Activated CD4-positive, alpha-beta T cell treated with anti-CD3 and anti-CD28 coated beads, Interleukin-2, amount 50 U/mL, for 4 hours (primary cell): ENCODE measurements around the gene METTL15.
"Not testable (repeated sequence)": the region's sequence is repeated elsewhere in the genome, so short reads cannot be mapped to it uniquely, and the experiment has no call there.

Experiments
- DNase-seq, 2 experiments: peaks; one replicate each; pipeline ENCODE4 v3.0.0-alpha.2; 2020

The METTL15 gene

GRCh38 chr11:28110821-28111200 is 2.6 kb downstream of the METTL15 start:
- no peak for DNase-seq

GRCh38 chr11:28114116-28114515 is 5.9 kb downstream of the METTL15 start:
- no peak for DNase-seq

GRCh38 chr11:28114731-28115130 is 6.5 kb downstream of the METTL15 start:
- DNase-seq, result no peak

DNA sequence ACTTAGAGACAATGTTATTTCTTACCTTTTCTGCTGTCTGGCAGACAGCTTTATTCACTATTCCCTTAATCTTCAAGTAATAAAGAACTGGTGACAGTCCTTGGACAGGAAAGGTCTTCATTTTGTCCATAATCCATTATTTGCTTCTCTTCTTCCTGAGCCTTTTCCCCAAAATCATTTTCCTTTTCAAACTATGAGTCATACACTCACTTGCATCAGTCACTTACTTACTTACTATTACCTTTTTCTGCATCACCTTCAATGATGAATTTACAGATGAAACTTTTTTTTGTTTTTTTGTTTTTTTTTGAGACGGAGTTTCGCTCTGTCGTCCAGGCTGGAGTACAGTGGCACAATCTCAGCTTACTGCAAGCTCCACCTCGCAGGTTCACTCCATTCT is 9.5 kb downstream of the METTL15 start:
- DNase-seq, result no peak

GRCh38 chr11:28123151-28123581 is 15.0 kb downstream of the METTL15 start:
- DNase-seq, result no peak

DNA sequence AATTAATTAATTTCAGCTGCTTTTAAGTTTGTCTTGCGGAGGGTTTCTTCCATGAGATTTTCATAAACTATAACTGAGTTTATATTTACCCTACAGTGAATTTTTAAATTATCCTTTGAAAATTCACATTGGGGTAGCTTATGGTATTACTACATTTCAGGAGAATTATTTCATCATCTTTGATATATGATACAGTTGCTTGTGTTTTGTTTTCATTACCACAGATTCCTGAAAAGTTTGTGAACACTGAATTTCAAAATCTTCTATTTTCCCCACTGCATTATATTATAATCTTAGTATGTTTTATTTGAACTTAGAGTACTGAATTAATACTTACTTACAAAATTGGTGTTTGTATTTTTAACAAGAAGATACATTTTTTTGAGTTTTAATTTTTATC is 24.4 kb downstream of the METTL15 start:
- no peak for DNase-seq

DNA sequence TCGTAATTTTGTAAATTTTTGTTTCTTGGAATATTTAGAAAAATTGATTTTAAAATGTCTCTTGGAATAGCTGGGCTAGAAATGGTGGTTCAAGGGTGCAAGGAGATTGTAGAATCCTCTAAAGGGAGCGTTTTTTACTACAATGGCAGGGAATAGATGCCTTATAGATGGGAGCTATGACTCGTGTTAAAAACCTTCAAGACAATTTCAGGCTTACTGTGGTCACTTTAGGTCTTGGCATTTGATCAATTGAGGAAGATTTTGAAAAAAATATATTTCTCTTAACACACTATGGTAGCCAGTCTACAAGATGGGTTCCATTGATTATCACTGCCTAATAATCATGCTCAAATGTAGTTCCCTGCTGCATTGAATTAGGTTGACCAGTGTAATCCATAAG is 25.0 kb downstream of the METTL15 start:
- DNase-seq, result no peak

- DNase-seq, result not testable (repeated sequence)
Observed at GRCh38 chr11:28136157-28136556, 28.0 kb downstream of the METTL15 start.

DNA sequence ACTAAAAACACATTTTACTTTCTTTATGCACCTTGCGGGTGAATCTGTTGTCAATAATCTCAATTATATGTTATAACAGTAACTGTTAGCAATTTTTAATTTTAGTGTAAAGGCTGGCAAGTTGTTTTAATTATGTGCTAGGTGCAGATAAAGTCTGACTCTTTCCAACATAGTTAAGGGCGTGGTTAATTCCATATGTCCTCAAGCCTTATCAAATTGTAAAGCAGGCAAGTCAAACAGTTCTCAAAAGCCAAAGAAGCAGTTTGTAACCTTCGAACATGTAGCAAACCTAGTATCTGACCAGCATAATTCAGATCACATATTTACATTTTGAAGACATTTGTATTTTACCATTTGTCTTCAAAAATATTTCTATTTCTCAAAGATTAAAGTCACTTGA is 29.2 kb downstream of the METTL15 start:
- no peak for DNase-seq

- DNase-seq, result no peak
Observed at GRCh38 chr11:28137832-28138231, 29.6 kb downstream of the METTL15 start.

- DNase-seq, result no peak
Observed at GRCh38 chr11:28139841-28140415, 31.7 kb downstream of the METTL15 start.

GRCh38 chr11:28140689-28141455 is 32.7 kb downstream of the METTL15 start:
- no peak for DNase-seq

DNA sequence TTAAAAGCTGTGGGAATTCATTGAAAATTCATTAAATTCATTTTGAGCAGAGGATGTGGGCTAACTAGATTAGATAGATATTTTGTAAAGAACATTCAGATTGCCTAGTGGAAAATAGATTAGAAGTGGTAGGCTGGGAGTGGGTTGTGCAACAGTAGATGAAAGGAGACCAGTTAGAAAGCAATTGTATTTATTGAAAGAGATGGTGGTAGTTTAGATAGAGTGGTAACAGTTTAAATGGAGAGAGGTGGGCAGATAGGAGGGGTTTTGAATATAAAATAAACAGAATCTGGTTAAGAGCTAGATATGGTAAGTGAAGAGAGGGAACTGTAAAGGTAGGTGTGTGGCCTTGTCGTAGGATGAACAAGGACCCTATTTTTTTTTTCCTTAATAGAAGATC is 34.5 kb downstream of the METTL15 start:
- DNase-seq, result no peak

- no peak for DNase-seq
Observed at GRCh38 chr11:28144808-28145207, 36.6 kb downstream of the METTL15 start.

DNA sequence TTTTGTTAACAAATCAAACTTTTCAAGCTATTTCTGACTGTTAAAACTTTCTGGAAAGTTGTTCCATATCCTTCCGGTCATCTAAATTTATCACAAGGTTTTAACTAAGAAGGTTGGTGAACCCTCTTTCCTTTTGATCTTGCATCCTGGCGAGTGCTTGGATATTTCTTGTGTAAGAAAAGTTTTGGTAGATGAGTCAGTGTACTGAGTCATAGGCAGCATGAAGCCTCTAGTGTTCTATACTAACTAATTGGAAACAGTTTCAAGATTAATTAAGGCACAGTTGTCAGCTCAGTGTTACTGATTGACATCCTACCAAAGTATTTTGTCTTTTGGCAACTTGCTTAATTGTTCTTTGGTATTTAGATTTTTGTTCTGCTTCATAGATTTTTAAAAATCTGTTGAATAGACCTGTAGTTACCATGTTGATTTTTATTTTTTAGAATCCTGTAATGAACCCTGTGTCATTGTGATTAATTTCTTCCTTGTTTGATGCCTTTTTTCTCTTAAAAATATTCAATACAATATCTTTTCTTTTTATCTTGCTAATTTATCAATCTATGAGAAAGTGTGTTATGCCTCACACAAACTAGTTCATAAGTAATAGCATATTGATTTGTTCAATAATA is 38.0 kb downstream of the METTL15 start:
- DNase-seq, result no peak

- DNase-seq, result no peak
Observed at GRCh38 chr11:28152743-28153142, 44.6 kb downstream of the METTL15 start.

DNA sequence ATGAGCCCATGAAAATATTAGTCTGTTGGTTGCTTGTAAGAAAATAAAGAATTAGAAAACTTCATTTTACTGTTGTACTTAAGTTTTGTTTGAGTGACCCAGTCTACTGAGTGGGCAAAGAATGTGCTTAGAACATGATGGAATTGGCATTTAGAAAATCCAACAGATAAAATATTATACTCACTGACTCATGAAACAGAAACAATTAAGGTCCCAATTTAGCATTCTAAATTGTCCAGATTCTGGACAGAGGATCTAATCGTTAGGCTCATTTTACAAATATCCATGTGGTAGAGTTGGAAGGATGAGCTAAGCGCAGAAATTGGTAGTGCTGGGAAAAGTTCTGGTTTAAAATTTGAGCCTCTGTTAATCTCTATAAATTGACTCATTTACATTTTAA is 45.4 kb downstream of the METTL15 start:
- no peak for DNase-seq

DNA sequence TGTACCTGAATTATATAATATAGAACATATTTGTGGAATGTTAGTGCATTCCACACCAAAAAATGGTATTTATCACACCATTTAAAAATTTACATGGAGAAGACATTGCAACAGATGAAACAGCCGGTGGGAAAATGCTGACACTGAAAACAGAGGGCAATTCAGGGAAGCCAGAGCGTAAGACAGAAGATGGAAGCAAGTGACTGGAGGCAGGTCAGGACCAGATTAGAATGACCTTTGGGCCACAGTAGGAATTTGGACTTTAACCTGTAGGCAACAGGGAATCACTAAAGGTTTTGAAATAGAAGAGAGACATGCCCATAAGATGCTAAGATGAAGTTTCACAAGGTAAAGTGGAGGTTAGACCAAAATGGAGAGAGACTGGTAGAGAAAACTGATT is 60.5 kb downstream of the METTL15 start:
- DNase-seq, result no peak

DNA sequence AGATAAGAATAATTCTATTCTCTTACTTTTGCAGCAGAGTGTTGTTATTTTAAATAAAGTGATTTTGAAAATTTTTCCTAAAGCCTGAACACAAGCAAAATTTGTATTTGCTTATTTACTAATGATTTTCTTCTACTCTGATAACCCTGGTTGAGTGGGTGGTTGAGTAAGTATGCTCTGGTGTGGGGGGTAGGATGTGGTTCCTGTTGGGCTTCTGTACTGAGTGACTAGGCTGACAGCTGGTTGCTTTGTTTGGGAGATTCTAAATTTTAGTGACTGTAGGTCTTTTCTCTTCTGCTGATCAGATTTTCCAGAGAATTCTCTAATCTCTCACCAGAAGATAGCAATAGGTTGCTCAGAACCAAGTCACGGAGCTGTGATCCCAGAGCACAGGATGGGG is 61.6 kb downstream of the METTL15 start:
- DNase-seq, result no peak

DNA sequence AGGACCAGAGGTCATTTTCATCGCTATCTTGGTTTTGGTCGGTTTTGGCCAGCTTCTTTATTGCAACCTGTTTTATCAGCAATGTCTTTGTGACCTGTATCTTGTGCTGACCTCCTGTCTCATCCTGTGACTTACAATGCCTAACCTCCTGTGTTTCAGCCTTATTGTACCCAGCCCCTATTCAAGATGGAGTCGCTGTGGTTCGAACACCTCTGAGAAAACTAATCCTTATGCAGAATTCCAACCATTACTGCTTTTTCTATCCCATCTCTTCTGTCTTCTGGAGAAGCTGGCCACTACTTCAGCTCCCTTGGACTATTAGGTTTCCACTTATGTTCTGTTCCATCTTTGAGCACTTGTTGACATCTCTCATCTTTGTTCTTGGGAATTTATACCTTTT is 62.6 kb downstream of the METTL15 start:
- no peak for DNase-seq

GRCh38 chr11:28176351-28176750 is 68.2 kb downstream of the METTL15 start:
- no peak for DNase-seq

DNA sequence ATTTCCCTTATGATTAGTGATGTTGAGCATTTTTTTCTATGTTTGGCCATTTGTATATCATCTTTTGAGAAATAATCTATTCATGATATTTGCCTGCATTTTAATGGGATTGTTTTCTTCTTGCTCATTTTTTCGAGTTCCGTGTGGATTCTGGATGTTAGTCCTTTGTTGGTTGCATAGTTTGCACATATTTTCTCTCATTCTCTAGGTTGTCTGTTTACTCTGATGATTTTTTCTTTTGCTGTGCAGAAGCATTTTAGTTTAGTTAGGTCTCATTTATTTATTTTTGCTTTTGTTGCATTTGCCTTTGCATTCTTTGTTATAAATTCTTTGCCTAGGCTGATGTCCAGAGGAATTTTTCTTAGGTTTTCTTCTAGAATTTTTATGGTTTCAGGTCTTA is 87.3 kb downstream of the METTL15 start:
- DNase-seq, result no peak

DNA sequence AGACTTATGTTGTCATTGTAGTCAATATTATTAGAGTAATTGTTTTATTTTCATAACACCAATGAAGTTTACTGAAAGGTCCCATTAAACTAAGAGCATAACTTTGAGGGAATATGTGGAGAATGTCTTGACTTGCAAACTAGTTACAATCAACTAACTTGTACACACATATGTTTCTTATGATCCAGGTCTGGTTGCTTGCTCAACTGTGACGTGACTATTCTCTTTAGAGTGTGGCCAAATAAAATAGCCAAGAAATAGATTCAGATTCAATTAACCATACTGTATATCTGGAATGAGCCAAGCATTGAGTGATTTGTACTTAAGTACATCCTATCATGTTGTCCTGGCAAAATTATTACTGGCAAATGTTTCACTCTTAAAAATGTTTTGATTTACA is 101.7 kb downstream of the METTL15 start:
- DNase-seq, result no peak

DNA sequence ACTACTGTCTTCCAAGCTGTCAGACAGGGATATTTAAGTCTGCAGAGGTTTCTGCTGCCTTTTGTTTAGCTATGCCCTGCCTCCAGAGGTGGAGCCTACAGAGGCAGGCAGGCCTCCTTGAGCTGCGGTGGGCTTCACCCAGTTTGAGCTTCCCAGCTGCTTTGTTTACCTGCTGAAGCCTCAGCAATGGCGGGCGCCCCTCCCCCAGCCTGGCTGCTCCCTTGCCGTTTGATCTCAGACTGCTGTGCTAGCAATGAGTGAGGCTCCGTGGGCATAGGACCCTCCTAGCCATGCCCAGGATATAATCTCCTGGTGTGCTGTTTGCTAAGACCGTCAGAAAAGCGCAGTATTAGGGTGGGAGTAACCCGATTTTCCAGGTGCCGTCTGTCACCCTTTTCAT is 113.9 kb downstream of the METTL15 start:
- not testable (repeated sequence) for DNase-seq
